ENCODE data around the gene IMPG2. TPM values are rescaled to one million over a fixed set of nuclear protein-coding genes. Genes with fewer than 3 reads are reported as not detected.

Gene IMPG2
- total RNA-seq (0.33 and 0.49 TPM in 2 replicates), polyA plus RNA-seq (0.12 TPM in 1 of 2 replicates, not detected in the other)

DNA sequence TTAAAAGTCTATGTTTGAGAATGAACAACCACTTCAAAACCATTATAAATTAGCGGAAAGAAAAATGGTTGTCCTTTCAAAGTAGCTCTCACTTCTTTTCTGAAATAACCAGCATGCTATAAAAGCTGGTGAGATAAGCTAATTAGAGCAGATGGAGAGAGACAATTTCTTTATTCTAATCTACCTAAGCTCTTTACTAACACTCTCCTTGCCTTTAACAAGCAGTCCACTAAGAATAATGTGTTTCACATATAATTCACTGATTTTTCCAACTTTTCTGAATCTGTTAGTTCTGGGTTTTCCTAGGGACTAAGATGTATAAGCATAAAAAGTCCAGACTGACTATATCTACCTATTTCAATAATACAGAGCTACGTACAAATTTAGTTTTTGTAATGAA lies at the start of gene IMPG2:
TSS of gene IMPG2 (minus strand) at position 101 of the 400 bp plus-strand sequence. CDS start 203 bp downstream, outside the sequence.
- TF ChIP-seq, protein P1, sequence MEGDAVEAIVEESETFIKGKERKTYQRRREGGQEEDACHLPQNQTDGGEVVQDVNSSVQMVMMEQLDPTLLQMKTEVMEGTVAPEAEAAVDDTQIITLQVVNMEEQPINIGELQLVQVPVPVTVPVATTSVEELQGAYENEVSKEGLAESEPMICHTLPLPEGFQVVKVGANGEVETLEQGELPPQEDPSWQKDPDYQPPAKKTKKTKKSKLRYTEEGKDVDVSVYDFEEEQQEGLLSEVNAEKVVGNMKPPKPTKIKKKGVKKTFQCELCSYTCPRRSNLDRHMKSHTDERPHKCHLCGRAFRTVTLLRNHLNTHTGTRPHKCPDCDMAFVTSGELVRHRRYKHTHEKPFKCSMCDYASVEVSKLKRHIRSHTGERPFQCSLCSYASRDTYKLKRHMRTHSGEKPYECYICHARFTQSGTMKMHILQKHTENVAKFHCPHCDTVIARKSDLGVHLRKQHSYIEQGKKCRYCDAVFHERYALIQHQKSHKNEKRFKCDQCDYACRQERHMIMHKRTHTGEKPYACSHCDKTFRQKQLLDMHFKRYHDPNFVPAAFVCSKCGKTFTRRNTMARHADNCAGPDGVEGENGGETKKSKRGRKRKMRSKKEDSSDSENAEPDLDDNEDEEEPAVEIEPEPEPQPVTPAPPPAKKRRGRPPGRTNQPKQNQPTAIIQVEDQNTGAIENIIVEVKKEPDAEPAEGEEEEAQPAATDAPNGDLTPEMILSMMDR (IDR thresholded peaks at IDR 0.05; ENCODE audit: low read depth, low read length), result no peak
- no peak within 1 kb of the TSS for H3K4me3 ChIP-seq
- no peaks in the 10 kb centered on the region for H3K36me3 ChIP-seq
- no peaks in the 10 kb centered on the region for H3K9me3 ChIP-seq (ENCODE audit: low read depth)
- no peak within 1 kb of the TSS for H3K27ac ChIP-seq
- DNase-seq (ENCODE audit: low read depth in 1 of 2, low spot score in 1 of 2), result no peak
- no peaks in the 10 kb centered on the region for H3K27me3 ChIP-seq
- no peaks in the 10 kb centered on the region for H3K4me1 ChIP-seq (ENCODE audit: low read depth)

DNA sequence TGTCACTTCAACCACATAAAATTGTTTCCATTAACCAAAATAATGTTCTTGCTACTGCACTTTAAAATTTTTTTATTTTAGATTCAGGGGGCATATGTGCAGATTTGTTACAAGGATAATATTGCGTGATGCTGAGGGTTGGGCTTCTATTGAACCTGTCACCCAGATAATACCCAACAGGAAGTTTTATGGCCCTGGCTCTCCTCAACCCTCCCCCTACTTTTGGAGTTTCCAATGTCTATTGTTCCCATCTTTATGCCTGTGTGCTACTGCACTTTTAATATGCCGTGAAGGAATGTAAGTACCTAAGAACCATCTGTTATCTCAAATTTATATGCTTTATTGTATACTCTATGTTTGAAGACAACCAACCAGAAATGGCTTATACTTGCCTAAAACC lies 42.0 kb upstream of the IMPG2 start:
- no peak for DNase-seq (ENCODE audit: low read depth in 1 of 2, low spot score in 1 of 2)
- Histone ChIP-seq H3K27ac (no peak overlapping the region), H3K4me1 (ENCODE audit: low read depth) (no peaks in the 10 kb centered on the region), H3K36me3 (peaks cover 7% of the 10 kb centered on the region), H3K9me3 (ENCODE audit: low read depth) (no peaks in the 10 kb centered on the region), H3K27me3 (no peaks in the 10 kb centered on the region), H3K4me3 (no peak overlapping the region)
- TF ChIP-seq, protein P1 (IDR thresholded peaks at IDR 0.05; ENCODE audit: low read depth, low read length), result no peak

DNA sequence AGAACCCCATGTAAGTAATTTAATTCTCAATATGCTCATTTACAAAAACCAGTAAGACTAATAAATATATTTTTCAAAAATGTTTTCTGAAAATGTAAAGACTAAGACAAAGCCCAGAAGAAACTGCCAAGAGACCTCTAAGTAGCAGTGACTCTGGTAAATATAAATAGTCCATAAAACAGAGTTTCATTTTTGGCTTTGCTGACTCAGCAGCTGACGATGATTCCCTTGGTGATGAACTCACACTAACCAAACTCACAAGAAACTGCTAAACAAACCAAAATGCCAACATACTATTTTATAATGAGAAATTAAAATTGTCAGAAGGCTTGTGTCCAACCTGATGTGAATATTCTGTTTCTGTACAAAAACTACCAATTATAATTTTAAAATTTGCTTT lies 31.5 kb upstream of the IMPG2 start:
- TF ChIP-seq, protein P1 (IDR thresholded peaks at IDR 0.05; ENCODE audit: low read depth, low read length), result no peak
- Histone ChIP-seq H3K27ac (no peak overlapping the region), H3K36me3 (no peaks in the 10 kb centered on the region), H3K4me3 (no peak overlapping the region), H3K9me3 (ENCODE audit: low read depth) (no peaks in the 10 kb centered on the region), H3K4me1 (ENCODE audit: low read depth) (no peaks in the 10 kb centered on the region), H3K27me3 (no peaks in the 10 kb centered on the region)
- DNase-seq (ENCODE audit: low read depth in 1 of 2, low spot score in 1 of 2), result peak in 1 of 2 donors; percentile 8

DNA sequence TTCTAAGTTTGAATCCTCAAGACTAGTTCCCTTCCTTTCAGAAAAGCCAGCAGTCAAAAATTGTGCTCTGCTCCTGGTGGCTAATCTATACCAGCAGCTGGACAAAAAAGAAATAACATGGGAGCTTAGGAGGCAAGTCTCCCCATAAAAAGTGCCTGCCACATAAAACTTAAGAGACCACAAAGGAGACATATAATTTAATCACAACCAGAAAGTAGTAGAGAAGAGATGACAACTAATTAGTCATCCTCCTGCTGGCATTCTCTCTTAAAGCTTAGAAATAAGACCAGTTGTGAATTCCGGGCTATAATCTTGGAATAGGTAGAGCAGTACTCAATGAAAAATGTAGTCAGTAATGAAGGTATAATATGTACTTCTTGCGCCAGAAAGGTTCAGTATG lies 20.2 kb upstream of the IMPG2 start:
- DNase-seq (ENCODE audit: low read depth in 1 of 2, low spot score in 1 of 2), result no peak
- H3K36me3 ChIP-seq, result no peaks in the 10 kb centered on the region
- H3K27me3 ChIP-seq, result no peaks in the 10 kb centered on the region
- no peaks in the 10 kb centered on the region for H3K4me1 ChIP-seq (ENCODE audit: low read depth)
- H3K27ac ChIP-seq, result no peak overlapping the region
- no peak overlapping the region for H3K4me3 ChIP-seq
- no peaks in the 10 kb centered on the region for H3K9me3 ChIP-seq (ENCODE audit: low read depth)
- TF ChIP-seq, protein P1 (IDR thresholded peaks at IDR 0.05; ENCODE audit: low read depth, low read length), result no peak

DNA sequence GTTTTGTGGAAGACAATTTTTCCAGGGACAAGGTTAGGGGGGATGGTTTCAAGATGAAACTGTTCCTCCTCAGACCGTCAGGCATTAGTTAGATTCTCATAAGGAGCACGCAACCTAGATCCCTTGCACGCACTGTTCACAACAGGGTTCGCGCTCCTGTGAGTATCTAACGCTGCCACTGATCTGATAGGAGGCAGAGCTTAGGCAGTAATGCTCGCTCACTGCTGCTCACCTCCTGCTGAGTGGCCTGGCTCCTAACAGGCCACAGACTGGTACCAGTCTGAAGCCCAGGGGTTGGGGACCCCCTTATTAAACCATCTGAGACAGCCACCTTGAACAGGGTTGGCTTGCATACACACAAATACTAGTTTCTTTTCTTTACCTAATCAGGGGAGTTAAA lies 13.5 kb upstream of the IMPG2 start:
- no peak overlapping the region for H3K27ac ChIP-seq
- no peaks in the 10 kb centered on the region for H3K4me1 ChIP-seq (ENCODE audit: low read depth)
- TF ChIP-seq, protein P1 (IDR thresholded peaks at IDR 0.05; ENCODE audit: low read depth, low read length), result no peak
- H3K27me3 ChIP-seq, result no peaks in the 10 kb centered on the region
- no peaks in the 10 kb centered on the region for H3K9me3 ChIP-seq (ENCODE audit: low read depth)
- DNase-seq (ENCODE audit: low read depth in 1 of 2, low spot score in 1 of 2), result no peak
- H3K4me3 ChIP-seq, result no peak overlapping the region
- peaks cover 6% of the 10 kb centered on the region for H3K36me3 ChIP-seq

Measured in cardiac muscle cell (in vitro differentiated cells and primary cell).